ENCODE data around the gene TMCO4. TPM values are rescaled to one million over a fixed set of nuclear protein-coding genes. Genes with fewer than 3 reads are reported as not detected.
A peak's percentile ranks its signal among the peaks of the same experiment; 100 is the strongest.
"Not testable (repeated sequence)": the region's sequence is repeated elsewhere in the genome, so short reads cannot be mapped to it uniquely, and the experiment has no call there.

Gene TMCO4
- total RNA-seq (10 to 100 TPM in 4 of 9 donors, 1 to 10 TPM in 5; 6.3 to 14.3 (median 9.6) TPM), polyA plus RNA-seq (1 to 10 TPM; 6.4 to 7.6 TPM)
- long read RNA-seq, donor 1, partial matches to known transcripts = 2 of 26 reads
- long read RNA-seq, donor 1, other reads (novel, unspliced or antisense) = 22 of 26 reads
- long read RNA-seq, donor 2, partial matches to known transcripts = 3 of 54 reads
- long read RNA-seq, donor 2, other reads (novel, unspliced or antisense) = 49 of 54 reads
- long read RNA-seq, donor 3, partial matches to known transcripts = 2 of 19 reads
- long read RNA-seq, donor 3, other reads (novel, unspliced or antisense) = 17 of 19 reads

DNA sequence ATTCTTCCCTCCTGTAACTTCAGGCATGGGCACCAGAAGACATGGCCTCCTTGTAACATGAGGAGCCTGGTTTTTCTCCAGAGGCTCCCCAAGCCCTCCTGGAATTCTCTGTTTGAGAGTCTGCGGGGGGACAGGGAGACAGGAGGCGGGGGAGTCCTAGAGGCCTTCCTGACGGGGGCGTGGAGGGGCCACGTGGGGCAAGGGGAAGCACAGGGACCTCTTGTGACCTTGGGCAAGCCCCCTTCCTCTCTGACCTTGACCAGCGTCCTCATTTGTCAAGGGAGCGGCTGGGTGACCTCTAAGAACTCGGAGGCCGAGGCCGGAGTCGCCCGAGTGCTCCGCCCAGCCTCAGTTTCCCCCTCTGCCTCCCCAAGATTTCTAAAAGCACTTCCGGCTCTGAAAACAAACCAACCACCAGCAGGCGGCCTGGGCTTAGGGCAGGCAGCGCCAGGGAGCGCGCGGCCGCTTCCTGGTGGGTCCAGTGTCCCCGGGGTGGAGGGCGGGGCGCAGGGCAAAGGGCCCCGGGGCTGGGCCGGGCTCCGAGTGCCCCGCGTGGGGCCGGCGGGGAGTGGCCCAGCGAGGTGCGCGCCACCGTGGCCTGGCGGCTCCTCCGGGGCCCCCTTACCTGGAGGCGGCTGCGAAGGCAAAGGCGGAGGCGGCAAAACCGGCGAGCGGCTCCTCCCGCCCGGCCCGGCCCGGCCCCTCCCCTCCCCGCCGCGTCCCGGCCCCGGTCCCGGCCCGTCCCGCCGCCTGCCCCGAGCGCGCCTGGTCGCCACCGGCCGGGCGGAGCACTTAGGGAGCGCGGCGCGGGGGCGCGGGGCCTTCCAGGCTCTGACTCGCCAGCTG is at the start of gene TMCO4:
Gene TMCO4, minus strand, starts transcription at position 687 of the 846 bp plus-strand sequence. CDS start 19,158 bp downstream, outside the sequence.
- H3K4me3 ChIP-seq = peak within 1 kb of the TSS; percentile 63 to 88 (median 76)
- peak; percentile 46 to 80 (median 56) for DNase-seq
- H3K36me3 ChIP-seq = peaks cover 0 to 7% (median 0%) of the 10 kb centered on the region in 9 donors
- peaks cover 0 to 3% (median 0%) of the 10 kb centered on the region in 9 donors for H3K27me3 ChIP-seq
- no peaks in the 10 kb centered on the region for H3K9me3 ChIP-seq
- H3K4me1 ChIP-seq = peaks cover 0 to 18% (median 7%) of the 10 kb centered on the region in 12 donors
- TF ChIP-seq POLR2A (IDR thresholded peaks at IDR 0.05) = no peak
- TF ChIP-seq, protein P1, sequence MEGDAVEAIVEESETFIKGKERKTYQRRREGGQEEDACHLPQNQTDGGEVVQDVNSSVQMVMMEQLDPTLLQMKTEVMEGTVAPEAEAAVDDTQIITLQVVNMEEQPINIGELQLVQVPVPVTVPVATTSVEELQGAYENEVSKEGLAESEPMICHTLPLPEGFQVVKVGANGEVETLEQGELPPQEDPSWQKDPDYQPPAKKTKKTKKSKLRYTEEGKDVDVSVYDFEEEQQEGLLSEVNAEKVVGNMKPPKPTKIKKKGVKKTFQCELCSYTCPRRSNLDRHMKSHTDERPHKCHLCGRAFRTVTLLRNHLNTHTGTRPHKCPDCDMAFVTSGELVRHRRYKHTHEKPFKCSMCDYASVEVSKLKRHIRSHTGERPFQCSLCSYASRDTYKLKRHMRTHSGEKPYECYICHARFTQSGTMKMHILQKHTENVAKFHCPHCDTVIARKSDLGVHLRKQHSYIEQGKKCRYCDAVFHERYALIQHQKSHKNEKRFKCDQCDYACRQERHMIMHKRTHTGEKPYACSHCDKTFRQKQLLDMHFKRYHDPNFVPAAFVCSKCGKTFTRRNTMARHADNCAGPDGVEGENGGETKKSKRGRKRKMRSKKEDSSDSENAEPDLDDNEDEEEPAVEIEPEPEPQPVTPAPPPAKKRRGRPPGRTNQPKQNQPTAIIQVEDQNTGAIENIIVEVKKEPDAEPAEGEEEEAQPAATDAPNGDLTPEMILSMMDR (IDR thresholded peaks at IDR 0.05) = peak in 5 of 12 donors; percentile 11 to 39 (median 32)
- peak in 3 of 4 donors; percentile 73 to 84 (median 83) for ATAC-seq
- WGBS, 4 donors = 2 to 5% (median 3%) methylated on average over 10 to 70 of the region's 70 CpGs
- H3K27ac ChIP-seq = peak within 1 kb of the TSS; percentile 60 to 89 (median 74)
- intact Hi-C loops (cut with DNase I) = no loop called here

DNA sequence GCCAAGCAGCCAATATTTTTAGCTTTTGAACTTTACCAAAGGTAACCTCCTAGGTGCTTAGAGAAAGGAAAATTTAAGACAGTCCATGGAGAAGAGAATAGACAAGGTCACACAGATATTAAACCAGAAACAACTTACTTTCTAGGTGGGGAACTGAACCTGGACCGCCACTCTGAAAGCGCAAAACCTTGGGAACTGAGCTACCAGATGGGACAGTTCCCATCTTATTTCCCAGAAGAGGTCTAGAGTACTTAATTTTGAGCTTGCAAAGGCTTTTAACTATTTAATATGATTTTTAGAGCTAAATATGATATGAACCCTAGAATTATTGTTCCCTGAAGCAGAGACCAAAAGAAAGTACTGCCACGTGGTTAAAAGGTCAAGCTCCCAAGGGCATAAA is 49.6 kb upstream of the TMCO4 start:
- H3K9me3 ChIP-seq; intact Hi-C loops (cut with DNase I); H3K27ac ChIP-seq; H3K4me3 ChIP-seq; H3K4me1 ChIP-seq; ATAC-seq; H3K36me3 ChIP-seq; DNase-seq: not testable (repeated sequence)
- H3K27me3 ChIP-seq = peaks cover 0 to 22% (median 3%) of the 10 kb centered on the region in 9 donors
- 62 to 73% (median 69%) methylated on average over 3 of the region's 3 CpGs for WGBS, 4 donors

DNA sequence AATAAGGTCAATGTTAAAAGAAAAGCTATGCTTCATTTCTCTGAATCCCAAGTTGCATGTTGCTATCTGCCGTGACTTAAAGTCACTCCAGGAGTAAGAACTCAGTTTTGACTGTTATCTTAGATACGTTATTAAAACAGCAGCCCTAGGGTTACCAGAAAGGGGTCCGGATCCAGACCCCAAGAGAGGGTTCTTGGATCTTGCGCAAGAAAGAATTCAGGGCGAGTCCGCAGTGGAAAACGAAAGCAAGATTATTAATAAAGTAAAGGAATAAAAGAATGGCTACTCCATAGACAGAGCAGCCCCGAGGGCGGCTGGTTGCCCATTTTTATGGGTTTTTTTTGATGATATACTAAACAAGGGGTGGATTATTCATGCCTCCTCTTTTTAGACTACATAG is 47.6 kb upstream of the TMCO4 start:
- WGBS, 4 donors = 78 to 89% (median 85%) methylated on average over 9 of the region's 9 CpGs
- H3K27ac ChIP-seq; ATAC-seq; H3K4me3 ChIP-seq; DNase-seq; H3K9me3 ChIP-seq; intact Hi-C loops (cut with DNase I); H3K4me1 ChIP-seq; H3K36me3 ChIP-seq: not testable (repeated sequence)
- H3K27me3 ChIP-seq = peaks cover 0 to 22% (median 3%) of the 10 kb centered on the region in 9 donors

DNA sequence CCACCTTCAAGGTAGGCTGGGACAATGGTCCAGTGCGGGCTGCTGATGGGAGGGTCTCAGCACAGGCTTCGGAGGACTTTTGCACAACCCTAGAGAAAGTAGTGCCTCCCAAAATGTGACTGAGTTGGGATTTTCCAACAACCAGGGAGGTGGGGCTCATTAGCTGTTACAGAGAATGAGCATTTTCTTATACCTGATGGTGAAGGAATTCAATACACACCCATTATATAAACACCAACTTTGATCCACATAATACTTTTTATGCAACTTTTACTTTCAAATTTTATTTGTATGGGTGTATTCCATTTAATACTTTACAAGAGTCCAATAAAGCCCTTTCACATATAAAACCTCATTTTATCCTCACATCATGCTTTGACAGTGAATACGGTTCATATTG is 46.6 kb upstream of the TMCO4 start:
- no peak for TF ChIP-seq POLR2A (IDR thresholded peaks at IDR 0.05)
- TF ChIP-seq, protein P1 (IDR thresholded peaks at IDR 0.05) = no peak
- ATAC-seq (no peak), DNase-seq (no peak)
- Histone ChIP-seq H3K36me3 (no peaks in the 10 kb centered on the region), H3K4me3 (no peak overlapping the region), H3K9me3 (no peaks in the 10 kb centered on the region), H3K4me1 (no peaks in the 10 kb centered on the region), H3K27ac (no peak overlapping the region), H3K27me3 (peaks cover 0 to 20% (median 3%) of the 10 kb centered on the region in 9 donors)
- intact Hi-C loops (cut with DNase I) = no loop called here
- 90 to 97% (median 95%) methylated on average over 3 of the region's 3 CpGs for WGBS, 4 donors

DNA sequence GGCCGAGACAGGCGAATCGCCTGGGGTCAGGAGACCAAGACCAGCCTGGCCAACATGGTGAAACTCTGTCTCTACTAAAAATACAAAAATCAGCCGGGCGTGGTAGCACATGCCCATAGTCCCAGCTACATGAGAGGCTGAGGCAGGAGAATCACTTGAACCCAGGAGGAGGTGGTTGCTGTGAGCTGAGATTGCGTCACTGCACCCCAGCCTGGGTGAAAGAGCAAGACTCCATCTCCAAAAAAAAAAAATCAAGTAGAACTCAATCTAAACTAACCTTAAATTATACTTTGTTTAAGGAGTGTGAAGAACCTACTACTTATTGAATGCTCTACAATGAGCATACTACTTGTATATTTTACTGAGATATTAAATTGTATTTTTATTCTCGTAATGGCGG is 45.8 kb upstream of the TMCO4 start:
- H3K9me3 ChIP-seq = no peaks in the 10 kb centered on the region
- H3K4me1 ChIP-seq = no peaks in the 10 kb centered on the region
- no peak overlapping the region for H3K27ac ChIP-seq
- peaks cover 0 to 20% (median 3%) of the 10 kb centered on the region in 9 donors for H3K27me3 ChIP-seq
- ATAC-seq (no peak), DNase-seq (no peak)
- intact Hi-C loops (cut with DNase I) = no loop called here
- no peaks in the 10 kb centered on the region for H3K36me3 ChIP-seq
- WGBS, 4 donors = 86 to 95% (median 89%) methylated on average over 8 of the region's 8 CpGs
- TF ChIP-seq POLR2A (IDR thresholded peaks at IDR 0.05) = no peak
- TF ChIP-seq, protein P1 (IDR thresholded peaks at IDR 0.05) = no peak
- no peak overlapping the region for H3K4me3 ChIP-seq
